NCI-H1694 treated with DMSO at 0.1 percent for 48 hours (cell line): ENCODE measurements around the gene BNC2.

Experiments
- DNase-seq: peaks from one replicate; lab custom pipeline; 2025; lab: John Stamatoyannopoulos, UW

The BNC2 gene

GRCh38 chr9:16715404-16715803 is 155.1 kb downstream of the BNC2 start:
- DNase-seq: no peak

DNA sequence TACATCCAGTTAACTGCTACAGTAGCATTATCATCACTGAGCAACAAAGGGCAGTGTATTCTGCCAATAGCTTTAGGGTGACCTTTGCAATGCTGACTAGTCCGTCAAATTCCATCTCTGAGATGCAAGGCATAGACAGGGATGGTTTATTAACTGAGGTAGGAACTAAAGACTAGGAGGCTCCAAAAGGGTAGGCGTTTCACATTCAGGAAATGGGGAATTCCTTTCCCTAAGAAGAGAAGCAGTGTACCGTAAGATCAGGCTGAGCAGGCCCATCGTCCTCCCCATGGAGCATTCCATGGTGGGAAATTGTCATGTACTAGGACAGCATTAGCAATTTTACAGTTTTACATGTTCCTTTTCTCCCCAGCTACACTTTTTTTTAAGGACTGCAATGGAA is 157.7 kb downstream of the BNC2 start:
- no peak for DNase-seq

- DNase-seq: no peak
These were observed 159.6 kb downstream of the BNC2 start for GRCh38 chr9:16710888-16711287.

DNA sequence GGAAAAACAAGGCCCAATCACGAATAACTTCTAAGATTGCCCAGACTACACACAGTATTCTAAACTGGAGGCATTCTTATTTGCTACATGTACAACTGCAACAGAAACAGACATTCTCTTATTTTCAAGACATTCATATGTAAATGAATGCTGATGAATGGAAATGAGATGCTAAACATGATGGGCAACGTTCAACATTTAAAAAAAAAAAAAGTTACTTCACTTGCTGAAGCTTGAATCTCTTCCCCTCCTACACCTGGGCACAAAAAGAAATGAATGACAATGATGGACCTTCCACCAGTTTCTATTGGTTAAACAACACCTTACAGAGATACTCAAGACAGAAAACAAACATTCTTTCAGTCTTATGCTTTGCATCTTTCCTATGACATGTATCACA is 160.5 kb downstream of the BNC2 start:
- DNase-seq: no peak

DNA sequence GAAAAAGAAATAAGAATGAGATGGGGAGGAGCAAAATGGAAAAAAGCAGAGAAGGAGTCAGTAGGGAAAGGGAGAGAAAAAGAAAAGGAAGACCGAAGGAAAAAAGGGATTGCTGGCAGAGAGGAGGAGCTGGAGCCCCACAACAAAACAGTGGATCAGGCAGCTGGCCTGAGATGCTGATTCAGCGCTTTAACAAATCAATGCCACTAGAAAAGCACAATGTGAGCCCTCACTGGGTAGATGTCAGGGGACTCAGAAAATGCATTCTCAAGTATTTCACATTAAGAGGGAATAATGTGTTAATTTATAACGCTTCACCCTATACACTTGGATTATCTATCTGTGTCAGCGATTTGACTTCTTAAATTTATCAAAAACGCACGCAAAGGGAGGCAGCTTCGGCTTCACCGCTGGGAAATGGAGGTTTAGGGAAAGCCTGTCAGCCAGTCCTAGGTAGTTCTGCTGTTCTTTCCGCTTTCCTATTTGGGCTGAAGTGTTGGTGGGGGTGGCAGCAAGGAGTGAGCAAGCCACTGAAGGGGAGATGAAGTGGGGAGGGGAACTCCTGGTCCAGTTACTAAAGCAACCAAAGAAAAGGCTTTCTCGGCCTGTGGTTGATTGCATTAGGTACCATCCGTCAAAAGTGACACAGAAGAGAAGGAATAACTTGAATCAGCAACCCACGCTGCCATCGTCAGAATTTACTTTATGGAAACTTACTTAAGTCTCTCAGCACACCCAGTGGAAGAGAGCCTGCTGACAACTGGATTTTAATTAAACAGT is 161.6 kb downstream of the BNC2 start:
- no peak for DNase-seq

DNA sequence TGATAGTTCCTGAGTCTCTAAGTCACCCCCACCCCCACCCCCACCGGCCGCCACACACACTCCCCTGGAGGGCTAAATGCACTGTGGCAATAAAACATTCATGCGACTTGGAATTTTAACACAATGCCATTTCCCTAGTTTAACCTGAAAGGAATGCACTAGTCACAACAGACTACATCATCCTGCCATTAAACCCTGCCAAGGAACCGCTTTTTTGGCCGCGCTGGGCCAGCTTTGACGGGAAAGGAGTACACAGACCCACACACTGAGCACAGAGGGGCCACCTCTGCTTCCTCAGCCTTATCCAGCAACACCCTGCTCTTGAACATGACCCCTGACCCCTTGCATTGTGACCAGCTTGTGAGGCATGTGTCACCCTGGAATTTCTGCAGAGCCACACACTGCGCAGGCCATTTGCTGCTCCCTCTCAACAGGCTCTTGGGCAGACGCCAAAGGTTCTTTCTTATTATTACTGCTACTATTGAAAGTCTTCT is 165.3 kb downstream of the BNC2 start:
- no peak for DNase-seq

DNA sequence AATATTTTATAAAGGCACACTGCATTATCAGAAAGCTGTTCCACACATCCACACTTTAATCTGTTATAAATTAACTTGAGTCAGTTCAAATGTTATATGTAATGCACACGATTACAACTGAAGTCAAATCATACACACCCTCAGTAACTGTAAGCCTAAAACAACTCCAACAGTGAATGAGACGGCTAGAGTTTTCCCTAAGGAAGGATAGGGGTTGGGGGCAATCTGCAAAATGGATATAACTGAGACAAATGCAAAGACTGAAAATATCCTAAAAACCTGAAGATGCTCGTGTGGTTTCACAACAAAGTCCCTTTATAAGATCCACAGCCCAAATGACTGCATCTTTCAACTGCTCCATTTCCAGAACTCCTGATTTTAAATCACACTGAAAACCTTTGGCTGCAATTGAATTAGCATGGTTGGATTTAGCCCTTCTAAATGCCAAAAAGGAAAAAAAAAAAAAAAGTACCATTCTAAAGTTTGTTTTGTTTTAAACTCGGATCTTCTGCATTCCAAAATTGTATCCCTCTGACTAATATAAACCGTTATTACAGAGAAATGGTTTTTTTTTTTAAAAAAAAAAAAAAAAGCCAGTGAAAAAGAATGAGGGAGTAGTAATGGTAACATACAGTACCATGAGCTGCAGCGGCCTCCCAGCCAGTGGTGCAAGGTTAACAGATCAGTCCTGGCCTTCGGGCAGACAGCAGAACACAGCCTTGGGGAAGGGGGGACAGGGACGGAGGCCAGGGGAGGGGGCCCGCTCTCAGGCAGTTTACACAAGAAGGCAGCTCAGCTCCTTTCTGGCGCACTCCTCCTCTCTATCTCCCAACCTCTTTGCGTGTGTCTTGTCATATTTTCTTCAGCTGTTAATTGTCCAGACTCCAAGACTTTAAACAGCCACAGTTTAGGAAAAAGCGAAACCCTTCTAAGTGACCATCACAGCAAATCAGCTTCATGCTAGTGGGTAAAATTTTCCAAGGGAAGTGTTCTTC is 166.1 kb downstream of the BNC2 start:
- no peak for DNase-seq

GRCh38 chr9:16701347-16701746 is 169.1 kb downstream of the BNC2 start:
- DNase-seq: no peak

- no peak for DNase-seq
These were observed 176.9 kb downstream of the BNC2 start for GRCh38 chr9:16693616-16694015.

DNA sequence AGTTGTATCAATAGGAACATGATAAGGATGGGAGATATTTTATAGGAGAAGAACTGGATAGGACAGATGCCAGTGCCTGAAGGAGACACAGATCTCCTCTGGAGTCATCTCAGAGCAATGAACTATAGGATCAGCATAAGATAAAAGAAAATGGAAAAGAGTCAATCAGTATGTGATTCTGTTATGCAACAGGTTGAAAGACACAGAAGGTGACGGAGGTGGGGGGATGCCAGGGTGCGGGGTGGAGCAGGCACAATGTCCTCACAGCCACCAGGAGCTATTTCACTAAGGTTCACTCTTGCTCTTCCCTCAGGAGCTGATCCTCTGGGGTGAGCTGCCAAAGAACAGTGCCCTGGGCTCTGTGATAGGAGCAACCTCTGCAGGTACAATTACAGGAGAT is 179.8 kb downstream of the BNC2 start:
- DNase-seq: no peak

DNA sequence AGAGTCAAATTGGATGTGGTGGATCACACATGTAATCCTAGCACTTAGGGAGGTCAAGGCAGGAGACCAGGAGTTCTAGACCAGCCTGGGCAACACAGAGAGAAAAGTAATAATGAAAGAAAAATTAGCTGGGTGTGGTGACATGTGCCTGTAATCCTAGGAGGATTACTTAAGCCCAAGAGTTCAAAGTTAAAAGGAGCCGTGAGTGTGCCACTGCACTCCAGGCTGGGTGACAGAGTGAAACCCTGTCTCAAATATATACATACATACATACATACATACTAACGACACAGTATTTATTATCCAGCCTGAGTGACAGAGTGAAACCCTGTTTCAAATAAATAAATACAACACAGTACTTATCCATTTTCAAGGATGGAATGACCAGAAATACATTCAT is 180.3 kb downstream of the BNC2 start:
- DNase-seq: no peak

DNA sequence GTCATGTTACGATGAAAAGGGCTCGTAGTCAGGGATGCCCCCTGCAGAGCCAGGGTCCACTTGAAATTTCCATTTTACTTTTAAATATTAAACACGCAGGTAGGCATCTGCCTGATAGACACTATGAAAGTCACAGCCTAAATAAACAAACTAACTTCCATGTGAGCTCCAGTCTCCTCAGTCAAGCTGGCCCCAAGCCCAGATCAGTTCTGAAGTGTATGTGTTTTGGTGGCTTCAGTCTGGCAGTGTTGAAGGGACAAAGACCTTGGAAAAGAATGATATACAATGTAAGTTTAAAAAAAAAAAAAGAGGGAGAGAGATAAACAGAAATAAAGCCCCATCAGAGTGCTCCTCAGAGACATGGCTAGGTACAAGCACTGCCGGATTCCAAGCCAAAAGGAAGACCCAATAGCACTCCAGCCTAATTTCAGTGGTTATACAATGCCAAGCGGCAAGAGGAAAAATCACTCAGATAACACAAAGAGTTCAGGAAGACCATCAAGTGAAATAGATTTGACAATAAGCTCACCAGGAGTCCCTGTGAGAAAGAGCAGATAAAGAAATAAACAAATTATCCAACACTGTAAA is 181.0 kb downstream of the BNC2 start:
- DNase-seq: no peak

DNA sequence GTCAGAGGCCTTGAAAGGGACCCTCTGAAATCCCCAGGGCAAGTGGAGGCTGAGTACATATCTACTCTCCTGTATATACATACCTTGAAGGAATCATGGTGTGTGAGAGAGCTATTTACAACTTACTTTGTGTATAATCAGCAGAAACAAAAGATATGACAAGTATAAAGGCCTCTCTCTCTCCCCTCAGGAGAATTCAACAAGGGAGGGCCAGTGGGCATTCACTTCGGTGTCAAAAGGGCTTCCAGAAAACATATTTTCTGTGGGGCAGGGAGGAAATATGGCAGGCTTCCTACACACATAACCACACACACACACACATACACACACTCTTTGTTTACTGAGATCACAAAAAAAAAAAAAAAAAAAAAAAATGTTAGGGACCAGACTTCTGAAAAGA is 181.7 kb downstream of the BNC2 start:
- DNase-seq: no peak

- DNase-seq: no peak
These were observed 182.6 kb downstream of the BNC2 start for GRCh38 chr9:16687678-16688369.

DNA sequence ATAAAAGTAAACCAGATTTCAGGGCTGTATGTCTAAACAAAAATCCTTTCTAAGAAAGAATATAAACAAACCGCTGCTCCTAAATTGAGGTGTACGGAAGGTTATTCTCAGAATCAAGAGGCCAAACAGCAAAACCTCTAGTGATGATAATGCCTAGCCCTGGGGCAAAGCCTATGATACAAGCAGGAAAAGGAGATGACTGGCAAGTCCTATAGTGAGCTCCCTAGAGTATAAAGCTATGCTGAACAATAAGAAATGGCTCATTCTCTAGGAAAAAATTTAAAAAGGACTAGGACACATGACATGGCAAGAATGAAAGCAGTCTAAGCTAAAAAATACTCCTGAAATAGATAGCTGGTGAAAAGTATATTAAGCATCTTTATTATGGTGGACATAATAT is 187.1 kb downstream of the BNC2 start:
- no peak for DNase-seq

- no peak for DNase-seq
These were observed 188.2 kb downstream of the BNC2 start for GRCh38 chr9:16682273-16682672.

GRCh38 chr9:16681652-16681987 is 188.8 kb downstream of the BNC2 start:
- no peak for DNase-seq

GRCh38 chr9:16680975-16681651 is 189.4 kb downstream of the BNC2 start:
- no peak for DNase-seq

DNA sequence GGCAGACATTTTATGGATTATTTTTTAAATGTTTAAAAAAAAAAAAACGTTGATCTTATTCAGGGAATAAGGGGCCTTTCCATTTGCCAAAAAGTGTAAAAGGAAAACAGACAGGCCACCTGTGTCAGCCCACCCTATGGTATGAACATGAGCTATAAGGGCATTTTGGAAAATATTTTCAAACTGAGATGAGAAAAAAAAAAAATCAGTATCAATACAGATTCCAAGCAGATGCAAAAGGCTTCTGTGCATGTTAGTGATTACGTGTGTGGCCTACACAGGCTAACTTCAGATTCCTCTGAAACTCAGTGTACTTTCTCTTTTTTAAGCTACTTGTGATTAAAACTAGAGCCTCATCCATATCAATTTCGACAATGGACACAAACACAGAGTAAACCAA is 189.9 kb downstream of the BNC2 start:
- no peak for DNase-seq

GRCh38 chr9:16679327-16679821 is 191.1 kb downstream of the BNC2 start:
- DNase-seq: no peak

- no peak for DNase-seq
These were observed 194.0 kb downstream of the BNC2 start for GRCh38 chr9:16676519-16676918.
